ENCODE data around the gene SOCS1.
"Not testable (repeated sequence)": the region's sequence is repeated elsewhere in the genome, so short reads cannot be mapped to it uniquely, and the experiment has no call there.

SOCS1 gene, protein sequence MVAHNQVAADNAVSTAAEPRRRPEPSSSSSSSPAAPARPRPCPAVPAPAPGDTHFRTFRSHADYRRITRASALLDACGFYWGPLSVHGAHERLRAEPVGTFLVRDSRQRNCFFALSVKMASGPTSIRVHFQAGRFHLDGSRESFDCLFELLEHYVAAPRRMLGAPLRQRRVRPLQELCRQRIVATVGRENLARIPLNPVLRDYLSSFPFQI

DNA sequence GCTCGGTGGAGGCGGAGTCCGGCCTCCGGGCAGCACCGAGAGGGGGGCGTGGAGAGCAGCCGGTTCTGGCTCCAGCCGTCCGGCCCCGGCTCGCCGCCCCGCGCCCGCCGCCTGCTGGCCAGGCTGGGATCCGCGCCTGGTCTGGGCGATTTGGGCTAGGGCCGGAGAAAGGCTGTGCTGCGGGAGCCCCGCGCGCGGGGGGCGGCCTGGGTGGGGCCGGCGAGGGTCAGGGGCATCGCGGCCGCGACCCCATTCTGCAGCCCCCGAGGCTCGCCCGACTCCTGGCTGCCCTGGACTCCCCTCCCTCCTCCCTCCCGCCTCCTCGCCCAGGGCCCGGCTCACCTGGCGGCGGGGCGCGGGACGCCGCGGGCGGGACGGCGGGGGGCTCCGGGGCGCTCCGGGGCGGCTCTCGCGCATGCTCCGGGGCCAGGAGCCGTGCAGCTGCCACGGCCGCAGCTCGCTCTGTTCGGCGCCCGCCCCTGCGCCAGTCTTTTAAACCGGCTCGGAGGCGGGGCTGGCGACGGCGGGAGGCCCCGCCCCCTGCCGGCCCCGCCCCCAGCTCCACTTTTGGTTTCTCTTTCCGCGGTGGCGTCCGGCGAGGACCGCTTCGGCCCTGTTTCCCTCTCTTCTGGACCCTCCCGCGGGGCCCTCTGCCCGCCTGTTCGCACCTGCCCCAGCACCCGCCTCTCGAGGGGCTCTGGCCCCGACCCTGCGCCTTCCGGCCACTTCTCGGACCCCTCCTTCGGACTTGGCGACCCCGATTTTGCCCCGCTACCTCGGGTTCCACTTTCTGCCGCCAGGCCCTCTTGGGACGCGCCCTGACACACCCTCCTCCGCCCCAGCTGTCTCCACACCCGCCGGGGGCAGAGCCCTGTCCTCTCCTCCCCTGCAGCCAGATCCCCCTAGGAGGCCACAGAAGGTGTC lies at the start of gene SOCS1:
Gene SOCS1, minus strand, starts transcription at position 468 of the 924 bp plus-strand sequence. CDS start 726 bp downstream, outside the sequence.
- peak; percentile 96 for DNase-seq

DNA sequence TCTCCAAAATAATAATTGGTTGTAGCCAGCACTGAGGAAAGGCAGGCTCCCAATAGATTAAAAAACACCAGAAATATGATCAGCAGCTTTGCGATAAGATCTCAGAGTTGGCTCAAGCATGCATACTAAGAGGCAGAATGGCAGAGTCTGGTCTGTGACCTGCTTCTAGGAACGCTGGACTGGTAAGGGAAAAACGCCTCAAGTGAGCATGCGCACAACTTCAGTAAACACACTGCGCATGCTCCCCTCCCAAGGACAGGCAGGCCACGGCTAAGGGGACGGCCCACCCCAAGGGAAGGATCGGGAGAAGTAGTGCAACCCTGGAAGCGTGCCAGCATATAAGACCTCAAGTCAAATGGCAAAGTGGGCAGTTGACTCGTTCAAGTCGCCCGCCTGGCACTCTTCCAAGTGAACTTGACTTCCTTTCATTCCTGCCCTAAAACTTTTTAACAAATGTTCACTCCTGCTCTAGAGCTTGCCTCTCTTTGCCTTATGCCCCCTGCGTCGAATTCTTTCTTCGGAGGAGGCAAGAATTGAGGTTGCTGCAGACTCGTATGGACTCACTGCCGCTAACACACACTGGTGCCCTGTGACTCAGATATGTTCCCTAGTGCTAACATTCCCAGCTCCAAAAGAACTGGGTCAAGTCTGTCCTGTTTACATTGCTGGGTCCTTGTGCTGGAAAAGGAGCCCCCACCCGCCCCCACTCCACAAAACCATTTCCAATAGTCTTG lies 47.6 kb upstream of the SOCS1 start:
- DNase-seq = no peak

DNA sequence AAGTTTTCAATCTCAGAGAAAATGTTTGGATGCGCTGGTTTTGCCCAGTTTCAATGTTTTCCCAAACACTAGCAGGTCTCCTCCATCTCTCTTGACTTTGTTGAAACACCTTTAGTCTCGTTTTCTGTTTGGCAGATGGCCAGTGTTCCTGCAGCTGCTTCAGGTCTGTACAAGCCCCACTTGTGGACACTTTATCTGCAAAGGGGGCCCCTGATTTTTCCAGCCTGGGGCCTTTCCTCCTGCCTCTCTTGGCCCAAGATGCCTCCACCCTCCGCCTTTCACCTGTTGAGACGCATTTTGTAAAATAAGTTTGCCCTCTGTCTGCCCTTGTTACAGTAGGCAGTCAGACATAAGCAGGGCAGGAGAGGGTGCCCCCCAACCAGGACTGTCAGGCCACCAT lies 47.0 kb upstream of the SOCS1 start:
- DNase-seq = no peak

DNA sequence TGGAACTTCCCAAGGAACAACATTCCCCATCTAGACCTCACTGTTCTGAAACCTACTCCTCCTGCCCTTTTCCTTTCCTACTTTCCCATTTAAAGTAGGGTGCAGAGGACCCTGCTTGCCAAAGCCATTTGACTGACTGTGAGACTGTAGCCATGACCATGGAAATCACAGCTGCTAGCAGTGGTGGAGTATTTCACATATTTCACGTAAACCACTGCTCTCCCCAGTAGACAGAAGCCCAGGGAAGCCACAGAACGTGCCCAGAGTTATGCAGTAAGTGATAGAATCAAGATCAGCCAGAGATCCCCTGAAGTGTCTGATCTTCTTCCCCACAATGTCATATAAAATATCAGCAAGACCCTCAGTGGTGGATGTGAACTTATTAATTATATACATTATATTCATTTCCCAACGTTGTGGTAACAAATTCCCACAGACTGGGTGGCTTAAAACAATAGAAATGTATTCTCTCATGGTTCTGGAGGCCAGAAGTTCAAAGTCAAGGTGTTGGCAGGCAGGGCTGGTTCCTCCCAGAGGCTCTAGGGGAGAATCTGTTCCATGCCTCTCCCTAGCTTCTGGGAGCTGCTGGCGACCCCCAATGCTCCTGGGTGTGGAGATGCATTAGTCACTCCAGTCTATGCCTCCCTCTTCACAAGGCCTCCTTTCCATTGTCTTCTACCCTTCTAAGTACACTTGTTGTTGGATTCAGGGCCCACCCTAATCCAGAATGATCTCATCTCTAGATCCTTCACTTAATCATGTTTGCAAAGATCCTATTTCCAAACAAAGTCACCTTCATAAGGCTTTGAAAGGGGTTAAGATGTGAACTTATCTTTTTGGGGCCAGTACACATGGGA lies 45.9 kb upstream of the SOCS1 start:
- no peak for DNase-seq

DNA sequence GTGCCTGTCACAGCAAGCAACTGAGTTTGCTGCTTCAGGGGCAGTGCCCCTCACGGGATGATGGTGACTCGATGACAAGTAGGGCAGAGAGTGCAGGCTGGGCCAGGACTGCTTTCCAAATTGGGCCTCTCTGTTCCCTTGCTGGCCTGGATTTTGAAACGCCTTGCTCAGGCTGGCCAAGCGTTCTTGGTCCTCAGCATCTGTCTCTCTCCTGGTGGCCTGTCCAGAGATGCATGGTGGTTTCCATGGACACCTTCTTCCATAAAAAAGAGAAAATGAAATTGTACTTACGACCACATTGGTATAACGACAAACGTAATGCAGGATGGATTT lies 44.5 kb upstream of the SOCS1 start:
- no peak for DNase-seq

DNA sequence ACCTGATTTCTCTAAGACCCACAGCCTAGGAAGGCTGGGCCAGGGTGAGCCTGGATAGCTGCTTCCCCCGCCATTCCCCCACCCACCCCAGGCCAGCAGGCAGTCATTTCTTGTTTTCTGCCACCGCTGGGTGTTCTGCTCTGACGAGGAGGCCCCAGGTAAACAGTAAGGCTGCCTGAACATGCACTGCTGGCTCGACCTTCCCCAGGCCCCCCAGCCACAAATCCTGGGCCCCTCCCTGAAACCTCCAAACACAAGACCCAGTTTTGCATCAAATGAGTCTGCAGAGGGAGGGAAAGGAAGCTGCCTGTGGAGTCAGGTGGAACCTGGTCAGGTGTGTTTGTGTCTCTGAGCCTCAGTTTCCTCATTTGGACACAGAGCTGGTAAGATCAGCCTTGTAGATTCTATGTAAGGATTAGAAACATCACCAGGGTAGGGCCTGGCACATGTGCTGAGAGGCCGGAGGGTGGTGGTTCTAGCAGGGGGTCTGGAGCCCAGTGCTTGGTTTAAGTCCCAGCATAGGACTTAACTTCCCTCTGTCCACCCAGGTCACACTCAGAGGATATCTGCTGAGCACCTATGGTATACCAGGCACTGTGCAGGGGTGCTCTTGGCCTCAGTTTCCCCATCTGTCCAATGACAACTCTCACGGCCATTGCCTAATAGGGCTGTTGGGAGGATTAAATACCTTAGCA lies 44.0 kb upstream of the SOCS1 start:
- DNase-seq = no peak

DNA sequence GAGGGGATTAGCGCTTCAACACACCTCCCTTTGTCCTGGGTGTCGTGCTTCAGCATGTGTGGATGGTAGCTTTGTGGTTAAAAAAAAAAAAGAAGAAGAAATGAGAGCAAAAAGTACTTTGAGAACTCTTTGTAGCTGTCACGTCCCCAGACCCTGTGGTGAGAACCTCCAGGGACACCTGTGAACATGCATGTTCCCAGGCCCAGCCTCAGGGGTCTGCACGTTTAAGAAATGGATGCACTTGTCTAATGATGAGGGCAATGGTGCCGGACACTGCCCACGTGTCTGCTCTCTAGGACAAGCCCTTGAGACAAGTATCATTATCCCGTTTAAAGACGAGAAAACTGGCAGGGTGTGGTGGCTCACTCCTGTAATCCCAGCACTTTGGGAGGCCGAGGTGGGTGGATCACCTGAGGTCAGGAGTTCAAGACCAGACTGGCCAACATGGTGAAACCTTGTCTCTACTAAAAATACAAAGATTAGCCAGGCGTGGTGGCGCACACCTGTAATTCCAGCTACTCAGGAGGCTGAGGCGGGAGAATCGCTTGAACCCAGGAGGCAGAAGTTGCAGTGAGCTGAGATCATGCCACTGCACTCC lies 43.0 kb upstream of the SOCS1 start:
- DNase-seq = not testable (repeated sequence)

DNA sequence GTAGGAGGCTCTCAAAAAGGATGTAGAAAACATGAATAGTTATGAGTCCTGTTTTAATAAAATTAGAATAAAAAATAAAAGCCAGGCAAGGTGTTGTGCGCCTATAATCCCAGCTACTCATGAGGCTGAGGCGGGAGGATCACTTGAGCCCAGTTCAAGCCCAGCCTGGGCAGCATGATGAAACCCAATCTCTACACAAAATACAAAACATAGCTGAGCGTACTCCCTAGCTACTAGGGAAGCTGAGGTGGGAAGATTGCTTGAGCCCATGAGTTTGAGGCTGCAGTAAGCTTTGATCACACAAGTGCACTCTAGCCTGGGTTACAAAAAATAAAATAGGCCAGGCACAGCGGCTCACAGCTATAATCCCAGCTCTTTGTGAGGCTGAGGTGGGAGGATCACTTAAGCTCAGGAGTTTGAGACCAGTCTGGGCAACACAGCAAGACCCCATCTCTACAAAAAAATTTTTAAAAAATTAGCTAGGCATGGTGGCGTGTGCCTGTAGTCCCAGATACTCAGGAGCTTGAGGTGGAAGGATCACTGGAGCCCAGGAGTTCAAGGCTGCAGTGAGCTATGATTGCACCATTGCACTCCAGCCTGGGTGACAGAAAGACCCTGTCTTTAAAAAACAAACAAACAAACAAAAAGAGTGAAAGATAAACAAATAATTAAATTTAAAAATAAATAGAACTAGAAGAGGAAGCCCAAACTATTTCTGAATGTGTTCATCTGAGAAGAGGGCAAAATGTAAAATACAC lies 42.3 kb upstream of the SOCS1 start:
- no peak for DNase-seq

DNA sequence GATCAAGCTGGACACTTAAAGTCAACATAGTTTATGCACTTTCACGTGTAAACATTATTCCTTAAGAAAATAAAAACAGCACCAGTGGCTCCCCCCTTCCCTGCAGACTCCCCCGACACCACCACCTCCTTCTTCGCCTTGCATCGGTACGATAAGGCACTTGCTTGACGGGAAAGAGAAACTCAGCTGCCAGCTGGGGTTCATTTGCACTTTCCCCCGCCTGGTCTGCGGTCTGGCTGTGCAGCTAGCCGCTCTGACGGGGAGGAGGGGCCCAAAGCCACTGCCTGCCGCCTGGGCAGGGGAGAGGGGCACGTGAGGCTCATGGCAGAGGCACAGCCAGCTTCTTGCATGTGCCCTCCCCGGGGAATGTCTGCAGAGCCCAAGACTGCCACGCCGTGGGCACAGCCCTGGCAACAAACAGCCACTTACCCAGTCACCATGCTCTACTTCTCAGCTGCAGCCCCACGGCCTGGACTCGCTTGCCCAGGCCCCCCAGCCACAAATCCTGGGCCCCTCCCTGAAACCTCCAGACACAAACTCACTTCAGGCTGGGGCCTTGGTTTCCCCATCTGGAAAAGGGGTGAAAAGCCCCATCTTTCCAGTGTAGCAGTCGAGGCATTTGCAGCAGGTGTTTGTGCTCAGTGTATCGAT lies 41.6 kb upstream of the SOCS1 start:
- peak; percentile 85 for DNase-seq

DNA sequence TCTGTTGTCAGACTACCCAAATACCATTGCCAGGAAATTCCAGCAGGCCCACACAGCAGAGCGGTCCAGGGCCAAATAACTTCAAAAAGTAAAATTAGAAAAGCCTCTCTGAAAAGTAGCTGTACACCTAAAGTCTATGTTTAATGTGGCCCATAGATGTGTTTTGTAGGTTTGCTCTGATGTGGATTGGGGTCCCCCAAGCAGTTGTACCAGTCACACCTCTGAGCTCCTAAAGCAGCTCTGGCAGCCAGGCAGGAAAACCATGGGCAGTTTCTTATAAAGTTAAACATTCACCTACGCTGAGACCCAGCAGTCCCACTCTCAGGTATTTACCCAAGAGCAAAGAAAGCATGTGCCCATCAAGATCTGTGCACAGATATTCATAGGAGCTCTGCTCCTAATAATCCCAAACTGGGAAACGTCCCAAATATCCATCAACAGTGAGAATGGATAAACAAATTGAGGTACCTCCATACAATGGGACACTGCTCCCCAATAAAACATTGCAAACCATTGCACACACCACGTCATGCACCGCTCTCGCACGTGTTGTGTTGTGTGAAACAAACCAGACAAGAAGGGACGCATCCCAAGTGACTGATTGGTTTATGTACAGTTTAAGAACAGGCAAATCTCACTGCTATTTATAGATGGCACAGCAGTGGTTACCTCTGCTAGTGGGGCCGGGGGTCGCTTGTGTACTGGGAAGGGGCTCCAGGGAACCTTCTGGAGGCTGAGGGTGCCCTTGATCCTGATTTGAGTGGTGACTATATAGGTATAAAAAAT lies 40.9 kb upstream of the SOCS1 start:
- DNase-seq = no peak

DNA sequence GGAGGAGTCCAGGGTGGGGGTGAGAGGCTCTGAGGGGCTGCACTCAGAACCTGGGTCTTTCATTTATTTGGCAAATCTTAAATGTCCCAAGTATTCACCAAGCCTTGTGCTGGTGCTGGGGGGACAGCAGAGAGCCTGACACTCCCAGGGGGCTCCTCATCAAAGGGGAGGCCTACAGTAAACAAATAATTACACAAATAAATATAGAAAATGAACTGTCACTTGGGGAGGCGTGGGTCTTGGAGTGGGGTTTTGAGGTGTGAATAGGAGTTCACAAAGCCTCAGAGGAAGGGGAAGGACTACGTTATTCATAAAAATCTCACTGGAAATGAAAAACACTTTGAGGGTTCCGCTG lies 40.3 kb upstream of the SOCS1 start:
- no peak for DNase-seq

DNA sequence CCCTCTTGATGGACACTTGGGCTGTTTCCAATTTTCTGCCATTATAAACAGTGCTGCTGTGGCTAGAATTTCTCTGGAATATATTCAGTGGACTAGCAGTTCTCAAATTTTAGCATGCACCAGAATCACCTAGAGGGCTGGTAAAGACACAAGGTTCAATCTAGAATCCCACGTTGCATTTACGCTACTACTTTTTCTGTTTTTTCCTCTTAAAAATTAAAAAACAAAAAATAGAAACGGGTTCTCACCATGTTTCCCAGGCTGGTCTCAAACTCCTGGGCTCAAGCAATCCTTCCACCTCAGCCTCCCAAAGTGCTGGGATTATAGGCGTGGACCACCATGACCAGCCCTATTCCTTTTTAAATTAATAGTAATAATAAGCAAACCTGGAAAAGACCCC lies 39.7 kb upstream of the SOCS1 start:
- DNase-seq = no peak

DNA sequence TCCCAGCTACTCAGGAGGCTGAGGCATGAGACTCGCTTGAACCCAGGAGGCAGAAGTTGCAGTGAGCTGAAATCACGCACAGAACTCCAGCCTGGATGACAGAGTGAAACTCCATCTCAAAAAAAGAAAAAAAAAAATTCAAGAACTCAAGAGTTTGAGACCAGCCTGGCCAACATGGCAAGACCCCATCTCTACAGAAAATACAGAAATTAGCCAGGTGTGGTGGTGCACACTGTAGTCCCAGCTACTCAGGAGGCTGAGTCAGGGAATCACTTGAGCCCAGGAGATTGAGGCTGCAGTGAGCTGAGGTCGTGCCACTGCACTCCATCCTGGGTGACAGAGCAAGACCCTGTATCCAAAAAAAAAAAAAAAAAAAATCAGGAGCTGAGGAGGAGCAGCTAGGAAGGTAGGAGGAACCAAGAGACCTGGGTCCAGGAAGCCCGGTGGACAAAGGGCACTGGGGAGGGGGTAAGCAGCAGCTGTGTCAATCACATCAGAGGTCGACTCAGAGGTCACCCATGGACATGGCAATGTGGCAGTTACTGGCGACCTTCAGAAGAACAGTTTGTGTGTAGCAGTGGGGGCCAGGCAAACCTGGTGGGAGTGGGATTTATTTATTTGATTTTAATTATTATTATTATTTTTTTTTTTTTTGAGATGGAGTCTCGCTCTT lies 36.2 kb upstream of the SOCS1 start:
- DNase-seq = no peak

DNA sequence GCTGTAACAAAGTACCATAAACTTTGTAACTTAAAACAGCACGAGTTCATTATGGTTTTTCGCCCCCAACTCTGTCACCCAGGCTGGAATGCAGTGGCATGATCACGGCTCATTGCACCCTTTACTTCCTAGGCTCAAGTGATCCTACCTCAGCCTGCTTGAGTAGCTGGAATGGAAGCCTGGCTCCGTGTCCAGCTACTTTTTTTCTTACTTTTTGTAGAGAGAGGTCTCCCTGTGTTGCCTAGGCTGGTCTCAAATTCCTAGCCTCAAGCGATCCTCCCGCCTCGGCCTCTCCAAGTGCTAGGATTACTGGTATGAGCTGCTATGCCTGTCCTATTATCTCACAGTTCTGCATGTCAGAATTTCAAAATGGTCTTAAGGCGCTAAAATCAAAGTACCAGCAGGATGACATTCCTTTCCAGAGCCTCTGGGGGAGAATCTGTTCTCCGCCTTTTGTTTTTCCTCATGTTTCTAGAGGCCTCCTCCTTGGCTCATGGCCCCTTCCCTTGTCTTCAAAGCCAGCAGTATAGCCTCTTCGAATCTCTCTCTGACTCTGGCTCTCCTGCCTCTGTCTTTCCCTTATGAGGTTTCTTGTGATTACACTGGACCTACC lies 35.2 kb upstream of the SOCS1 start:
- DNase-seq = no peak

DNA sequence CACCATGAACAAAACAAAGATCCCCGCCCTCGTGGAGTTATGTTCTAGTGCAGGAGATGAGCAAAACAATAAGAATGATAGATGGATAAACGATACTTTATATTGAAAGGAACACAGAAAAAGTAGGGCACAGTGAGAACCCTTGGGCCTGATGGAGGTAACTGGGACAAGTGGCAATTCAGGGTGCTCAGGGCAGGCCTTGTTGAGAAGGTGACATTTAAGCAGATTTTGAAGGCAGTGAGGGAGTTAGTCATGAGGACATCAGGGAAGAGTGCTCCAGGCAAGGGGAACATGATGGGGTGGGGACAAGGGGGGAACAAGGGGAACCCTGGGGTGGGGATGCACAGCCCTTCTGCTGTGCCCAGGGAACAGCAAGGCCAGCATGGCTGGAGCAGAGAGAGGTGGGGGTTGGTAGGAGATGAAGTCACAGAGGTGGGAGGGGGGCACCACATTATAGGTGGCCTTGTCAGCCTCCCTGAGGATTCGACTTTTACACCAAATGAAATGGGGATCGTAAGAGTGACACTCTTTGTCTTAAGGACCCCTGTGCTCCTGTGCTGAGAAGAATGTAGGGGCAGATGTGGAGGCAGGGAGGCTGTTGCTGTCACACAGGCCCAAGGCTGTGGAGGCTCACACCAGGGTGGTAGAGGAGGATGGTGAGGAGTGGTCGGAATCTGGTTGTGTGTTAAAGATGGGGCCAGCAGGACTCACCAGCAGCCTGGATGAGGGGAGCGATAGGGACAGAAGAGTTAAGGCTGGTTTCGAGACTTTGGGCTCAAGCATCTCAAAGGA lies 34.3 kb upstream of the SOCS1 start:
- DNase-seq = no peak

DNA sequence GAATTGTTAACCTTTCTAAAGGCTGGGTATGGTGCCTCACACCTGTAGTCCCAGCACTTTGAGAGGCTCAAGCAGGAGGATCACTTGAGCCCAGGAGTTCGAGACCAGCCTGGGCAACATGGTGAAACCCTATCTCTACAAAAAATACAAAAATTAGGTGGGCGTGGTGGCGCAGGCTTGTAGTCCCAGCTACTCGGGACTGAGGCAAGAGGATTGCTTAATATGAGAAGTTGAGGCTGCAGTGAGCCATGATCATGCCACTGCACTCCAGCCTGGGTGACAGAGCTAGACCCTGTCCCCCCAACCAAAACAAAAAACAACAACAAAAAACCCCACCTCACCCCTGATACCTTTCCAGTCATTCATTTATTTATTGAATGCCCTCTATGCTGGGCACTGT lies 33.7 kb upstream of the SOCS1 start:
- DNase-seq = not testable (repeated sequence)

DNA sequence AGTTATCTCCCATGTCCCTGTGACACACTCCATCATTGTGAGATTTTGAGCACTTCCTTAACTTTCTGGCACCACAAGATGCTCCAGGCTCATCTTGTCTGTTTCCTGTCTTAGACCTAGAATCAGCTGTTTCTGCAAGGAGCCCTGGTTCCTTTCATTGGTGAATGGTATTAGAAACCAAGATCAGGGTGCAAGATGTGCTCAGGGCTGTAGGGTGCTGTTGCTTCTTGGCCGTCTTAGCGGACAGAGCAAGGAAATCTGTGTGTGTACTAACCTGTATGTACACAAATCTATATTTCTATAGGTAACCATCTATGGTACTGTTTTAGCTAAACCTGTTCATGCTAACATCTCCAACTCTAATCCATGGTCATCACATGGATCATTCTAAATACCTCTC lies 33.2 kb upstream of the SOCS1 start:
- no peak for DNase-seq

DNA sequence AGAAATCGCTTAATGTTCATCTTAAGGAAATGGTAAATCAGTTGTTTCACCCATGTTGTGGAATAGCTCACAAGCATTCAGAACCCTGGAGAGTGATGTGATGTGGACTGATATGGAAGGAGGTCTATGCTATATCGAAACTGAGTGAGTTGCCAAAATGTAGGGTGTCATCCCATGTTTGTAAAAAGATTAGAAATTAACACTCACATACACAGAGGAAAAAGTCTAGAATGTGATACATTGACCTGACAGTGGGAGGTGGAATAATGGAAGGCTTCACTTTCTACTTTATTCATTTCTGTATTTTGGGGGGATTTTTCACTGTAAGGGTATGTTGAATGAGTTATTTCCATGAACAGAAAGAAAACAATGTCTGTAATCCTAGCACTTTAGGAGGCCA lies 29.8 kb upstream of the SOCS1 start:
- no peak for DNase-seq

All from activated effector memory CD4-positive, alpha-beta T cell treated with anti-CD3 and anti-CD28 coated beads, Interleukin-2, amount 50 U/mL, for 16 hours (primary cell).